GM20000 (cell line): ENCODE data around the gene RHBDL2.

Source experiments
- DNase-seq: peaks from one replicate; pipeline ENCODE4 v3.0.0; 2012; ENCODE audit warnings: low spot score
- TF ChIP-seq, protein P1 (sequence below): IDR thresholded peaks from 2 replicates; pipeline ENCODE4 v1.5.1; 2012; ENCODE audit warnings: mild to moderate bottlenecking, control low read depth; ENCODE audit errors: extremely low read depth, missing control alignments

The RHBDL2 gene

GRCh38 chr1:38891753-38892152, 49.9 kb downstream of the RHBDL2 start:
- TF ChIP-seq, protein P1, sequence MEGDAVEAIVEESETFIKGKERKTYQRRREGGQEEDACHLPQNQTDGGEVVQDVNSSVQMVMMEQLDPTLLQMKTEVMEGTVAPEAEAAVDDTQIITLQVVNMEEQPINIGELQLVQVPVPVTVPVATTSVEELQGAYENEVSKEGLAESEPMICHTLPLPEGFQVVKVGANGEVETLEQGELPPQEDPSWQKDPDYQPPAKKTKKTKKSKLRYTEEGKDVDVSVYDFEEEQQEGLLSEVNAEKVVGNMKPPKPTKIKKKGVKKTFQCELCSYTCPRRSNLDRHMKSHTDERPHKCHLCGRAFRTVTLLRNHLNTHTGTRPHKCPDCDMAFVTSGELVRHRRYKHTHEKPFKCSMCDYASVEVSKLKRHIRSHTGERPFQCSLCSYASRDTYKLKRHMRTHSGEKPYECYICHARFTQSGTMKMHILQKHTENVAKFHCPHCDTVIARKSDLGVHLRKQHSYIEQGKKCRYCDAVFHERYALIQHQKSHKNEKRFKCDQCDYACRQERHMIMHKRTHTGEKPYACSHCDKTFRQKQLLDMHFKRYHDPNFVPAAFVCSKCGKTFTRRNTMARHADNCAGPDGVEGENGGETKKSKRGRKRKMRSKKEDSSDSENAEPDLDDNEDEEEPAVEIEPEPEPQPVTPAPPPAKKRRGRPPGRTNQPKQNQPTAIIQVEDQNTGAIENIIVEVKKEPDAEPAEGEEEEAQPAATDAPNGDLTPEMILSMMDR = no peak
- DNase-seq = no peak

DNA sequence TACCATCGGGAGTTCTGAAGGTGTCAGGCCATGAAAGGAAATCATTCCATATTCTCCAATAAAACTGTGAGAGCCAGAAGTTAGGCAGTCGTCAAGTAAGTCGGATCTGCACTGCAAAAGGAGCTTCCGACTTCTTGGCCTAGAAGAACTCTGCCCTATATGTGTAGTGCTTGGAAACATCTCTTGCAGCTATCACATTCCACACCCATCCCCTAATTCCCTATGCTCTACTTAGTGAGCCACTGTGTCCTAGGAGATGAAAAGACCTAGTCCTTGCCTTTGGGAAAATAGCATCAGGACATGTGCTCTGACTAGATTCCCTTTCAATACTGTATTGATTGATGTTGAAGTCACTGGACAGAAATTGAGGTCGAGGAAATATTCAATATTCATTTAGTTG, 52.0 kb downstream of the RHBDL2 start:
- TF ChIP-seq, protein P1 = no peak
- DNase-seq = no peak

DNA sequence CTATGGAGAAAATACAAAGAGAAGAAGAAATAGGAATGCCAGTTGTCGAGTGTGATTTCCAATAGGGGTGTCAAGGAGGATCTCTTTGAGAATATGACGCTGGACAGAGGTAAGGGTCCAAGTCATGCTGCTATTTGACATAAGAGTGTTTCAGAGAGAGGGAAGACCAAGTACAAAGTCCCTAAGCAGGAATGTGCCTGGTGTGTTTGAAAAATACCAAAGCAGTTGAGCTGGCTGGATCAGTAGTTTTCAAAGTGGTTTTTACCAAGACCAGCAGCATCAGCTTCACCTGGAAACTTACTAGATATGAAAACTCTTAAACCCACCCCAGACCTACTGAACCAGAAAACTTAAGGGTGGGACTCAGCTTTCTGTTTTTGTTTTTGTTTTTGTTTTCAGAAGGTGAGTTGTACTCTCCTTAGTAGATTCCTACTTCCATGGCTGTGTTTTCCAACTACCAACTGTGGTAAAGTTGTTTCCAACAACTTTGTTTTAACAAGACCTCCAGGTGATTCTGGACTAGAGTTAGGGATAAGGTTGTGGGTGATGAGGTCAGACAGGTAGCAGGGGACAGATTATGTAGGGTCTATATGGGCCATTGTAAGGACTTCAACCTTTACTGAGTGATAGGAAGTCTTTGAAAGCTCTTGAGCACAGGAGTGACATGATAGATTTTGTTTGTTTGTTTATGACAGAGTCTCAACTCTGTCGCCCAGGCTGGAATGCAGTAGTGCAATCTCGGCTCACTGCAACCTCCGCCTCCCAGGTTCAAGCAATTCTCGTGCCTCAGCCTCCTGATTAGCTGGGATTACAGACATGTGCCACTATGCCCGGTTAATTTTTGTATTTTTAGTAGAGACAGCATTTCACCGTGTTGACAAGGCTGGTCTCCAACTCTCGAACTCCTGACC, 53.0 kb downstream of the RHBDL2 start:
- TF ChIP-seq, protein P1 = no peak
- no peak for DNase-seq

DNA sequence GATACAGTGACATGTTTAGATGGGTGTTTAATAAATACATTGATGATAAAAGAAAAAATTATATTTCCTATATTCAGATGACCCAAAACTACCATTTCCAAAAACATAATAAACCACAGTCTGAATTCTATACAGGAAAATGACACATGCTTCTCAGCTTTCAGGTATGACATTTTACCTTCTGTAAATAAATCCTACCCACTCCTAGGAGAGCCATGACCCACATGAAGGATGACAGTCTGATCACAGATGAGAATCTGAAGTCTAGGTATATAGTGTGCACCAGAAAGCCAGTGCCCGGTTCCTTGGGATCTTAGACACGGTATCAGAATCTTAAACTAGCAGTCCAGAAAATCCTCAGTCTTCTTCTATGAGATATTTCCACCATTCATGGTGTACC, 56.5 kb downstream of the RHBDL2 start:
- TF ChIP-seq, protein P1 = no peak
- DNase-seq = no peak

- TF ChIP-seq, protein P1 = no peak
- DNase-seq = no peak
Observed at GRCh38 chr1:38881487-38881886, 60.1 kb downstream of the RHBDL2 start, which contains the start of gene GJA9. Gene GJA9, minus strand, starts transcription at chr1:38881587. Its CDS starts 5,489 bp downstream, at chr1:38876098.

DNA sequence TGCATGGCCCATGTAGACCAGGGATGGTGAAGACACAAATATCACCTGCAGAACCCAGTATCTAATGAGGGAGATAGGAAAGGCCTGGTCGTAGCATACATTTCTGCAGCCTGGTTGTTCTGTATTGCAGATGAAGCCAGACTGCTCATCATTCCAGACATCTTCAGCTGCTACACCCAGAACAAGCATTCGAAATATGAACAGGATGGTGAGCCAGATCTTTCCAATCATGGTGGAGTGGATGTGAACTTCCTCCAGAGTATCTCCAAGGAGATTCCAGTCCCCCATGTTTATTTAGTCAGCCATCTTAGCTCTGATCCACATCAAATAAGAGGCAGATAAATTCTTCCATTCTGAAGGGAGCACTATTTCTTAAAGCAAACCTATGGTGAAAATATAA, 65.8 kb downstream of the RHBDL2 start:
- no peak for DNase-seq
- TF ChIP-seq, protein P1 = no peak
